ENCODE results near the gene PWP2.
"Not testable (repeated sequence)": the region's sequence is repeated elsewhere in the genome, so short reads cannot be mapped to it uniquely, and the experiment has no call there.

PWP2 gene

DNA sequence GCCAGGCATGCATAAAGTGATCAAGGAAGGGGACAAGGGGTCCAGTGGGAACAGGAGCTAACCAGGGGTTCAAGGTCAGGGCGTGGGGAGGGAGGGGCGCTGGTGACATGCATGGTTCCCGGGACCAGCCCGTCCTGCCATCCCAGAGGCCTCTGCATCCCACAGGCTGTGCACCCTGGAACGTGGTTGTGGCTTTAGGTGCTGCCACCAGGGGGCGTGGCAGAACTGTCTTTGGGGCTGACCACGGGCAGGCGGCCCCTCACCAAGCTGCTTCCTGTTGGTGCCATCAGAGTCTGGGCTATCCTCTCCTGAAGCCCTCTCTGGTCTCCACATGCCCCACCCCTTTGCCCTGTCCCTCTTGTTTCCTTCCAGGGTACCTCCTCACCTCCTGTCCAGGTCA, 39.9 kb downstream of the PWP2 start:
- H3K36me3 ChIP-seq (ENCODE audit: control insufficient read depth, insufficient read depth, low read length), result not testable (repeated sequence)

DNA sequence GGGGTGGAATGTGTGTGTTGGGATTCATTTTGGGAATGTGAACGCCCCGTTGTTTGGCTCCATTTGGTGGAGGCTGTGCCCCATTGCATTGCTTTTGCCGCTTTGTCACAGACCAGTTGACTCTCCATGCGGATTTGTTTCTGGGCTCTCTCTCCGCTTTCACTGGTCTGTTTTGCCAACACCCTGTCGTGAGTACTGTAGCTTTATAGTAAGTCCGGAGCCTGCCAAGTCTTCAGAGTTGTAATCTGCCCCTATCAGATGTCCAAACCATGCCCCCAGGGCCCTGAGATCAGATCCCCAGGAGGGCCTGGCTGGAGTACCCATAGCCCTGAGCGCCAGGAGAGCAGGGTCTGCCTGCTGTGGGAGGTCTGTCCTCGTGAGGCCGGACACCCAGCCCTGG, 43.1 kb downstream of the PWP2 start:
- not testable (repeated sequence) for H3K36me3 ChIP-seq (ENCODE audit: control insufficient read depth, insufficient read depth, low read length); DNase-seq; H3K9me3 ChIP-seq (ENCODE audit: control insufficient read depth, low read length); H3K27me3 ChIP-seq (replicated peaks; ENCODE audit: control insufficient read depth, insufficient read depth, low read length, poor library complexity, severe bottlenecking); H3K27ac ChIP-seq (ENCODE audit: insufficient read depth, low read length, poor library complexity, severe bottlenecking); H3K4me1 ChIP-seq (ENCODE audit: control insufficient read depth, insufficient read depth, low read length, poor library complexity, severe bottlenecking); H3K4me3 ChIP-seq (ENCODE audit: insufficient read depth, low read depth, low read length, poor library complexity, severe bottlenecking)

More for the DNA sequence above, 39.9 kb downstream of the PWP2 start:
- not testable (repeated sequence) for DNase-seq; H3K27ac ChIP-seq (ENCODE audit: insufficient read depth, low read length, poor library complexity, severe bottlenecking); H3K27me3 ChIP-seq (replicated peaks; ENCODE audit: control insufficient read depth, insufficient read depth, low read length, poor library complexity, severe bottlenecking); H3K4me1 ChIP-seq (ENCODE audit: control insufficient read depth, insufficient read depth, low read length, poor library complexity, severe bottlenecking); H3K9me3 ChIP-seq (ENCODE audit: control insufficient read depth, low read length); H3K4me3 ChIP-seq (ENCODE audit: insufficient read depth, low read depth, low read length, poor library complexity, severe bottlenecking)

DNA sequence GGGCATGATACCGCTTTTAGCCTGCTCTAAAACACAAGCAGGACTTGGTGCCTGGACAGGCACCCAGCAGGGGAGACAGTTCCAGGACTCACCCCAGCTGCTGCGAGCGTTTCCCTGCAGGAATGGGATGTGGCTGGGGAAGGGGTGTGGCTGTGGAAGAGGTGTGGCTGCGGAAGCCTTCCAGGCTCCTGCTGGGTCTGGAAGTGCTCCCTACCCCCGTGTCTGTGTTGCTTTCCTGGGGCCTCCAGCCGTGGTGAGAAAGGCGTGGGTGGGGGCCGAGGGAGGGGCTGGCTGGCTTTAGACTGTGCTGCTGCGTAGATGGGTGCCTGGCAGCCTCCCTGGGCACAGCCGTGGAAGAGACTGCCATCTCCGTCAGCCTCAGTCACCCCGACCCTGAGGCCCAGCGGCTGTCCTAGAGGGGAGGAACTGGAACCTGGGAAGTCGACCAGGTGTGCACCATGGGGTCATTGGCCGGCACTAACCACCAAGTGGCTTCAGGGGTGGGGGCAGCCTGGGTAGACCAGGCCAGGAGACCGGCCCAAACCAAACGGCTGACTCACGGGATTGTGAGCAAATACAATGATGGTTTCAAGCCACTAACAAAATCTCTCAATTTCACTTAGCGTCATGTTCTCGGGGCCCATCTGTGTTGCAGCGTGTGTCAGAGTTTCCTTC, 46.2 kb downstream of the PWP2 start:
- H3K4me1 ChIP-seq (ENCODE audit: control insufficient read depth, insufficient read depth, low read length, poor library complexity, severe bottlenecking); H3K4me3 ChIP-seq (ENCODE audit: insufficient read depth, low read depth, low read length, poor library complexity, severe bottlenecking); H3K36me3 ChIP-seq (ENCODE audit: control insufficient read depth, insufficient read depth, low read length); DNase-seq; H3K27me3 ChIP-seq (replicated peaks; ENCODE audit: control insufficient read depth, insufficient read depth, low read length, poor library complexity, severe bottlenecking); H3K9me3 ChIP-seq (ENCODE audit: control insufficient read depth, low read length); H3K27ac ChIP-seq (ENCODE audit: insufficient read depth, low read length, poor library complexity, severe bottlenecking): not testable (repeated sequence)

DNA sequence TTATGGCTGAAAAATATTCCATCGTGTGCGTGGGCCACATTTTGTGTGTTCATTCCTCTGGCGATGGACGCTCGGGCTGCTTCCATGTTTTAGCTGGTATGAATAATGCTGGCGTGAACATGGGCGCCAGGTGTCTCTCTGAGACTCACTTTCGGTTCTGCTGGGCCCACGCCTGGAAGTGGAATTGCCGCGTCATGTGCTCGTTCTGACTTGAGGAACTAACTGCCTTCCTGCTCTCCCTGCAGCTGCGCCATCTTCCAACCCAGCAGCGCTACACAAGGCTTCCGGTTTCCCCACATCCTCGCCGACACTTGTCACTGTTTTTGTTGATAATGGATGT, 46.7 kb downstream of the PWP2 start:
- DNase-seq, result peak; percentile 0 to 10 (median 9)
- H3K4me1 ChIP-seq (ENCODE audit: control insufficient read depth, insufficient read depth, low read length, poor library complexity, severe bottlenecking); H3K27ac ChIP-seq (ENCODE audit: insufficient read depth, low read length, poor library complexity, severe bottlenecking); H3K4me3 ChIP-seq (ENCODE audit: insufficient read depth, low read depth, low read length, poor library complexity, severe bottlenecking); H3K9me3 ChIP-seq (ENCODE audit: control insufficient read depth, low read length); H3K27me3 ChIP-seq (replicated peaks; ENCODE audit: control insufficient read depth, insufficient read depth, low read length, poor library complexity, severe bottlenecking); H3K36me3 ChIP-seq (ENCODE audit: control insufficient read depth, insufficient read depth, low read length): not testable (repeated sequence)

DNA sequence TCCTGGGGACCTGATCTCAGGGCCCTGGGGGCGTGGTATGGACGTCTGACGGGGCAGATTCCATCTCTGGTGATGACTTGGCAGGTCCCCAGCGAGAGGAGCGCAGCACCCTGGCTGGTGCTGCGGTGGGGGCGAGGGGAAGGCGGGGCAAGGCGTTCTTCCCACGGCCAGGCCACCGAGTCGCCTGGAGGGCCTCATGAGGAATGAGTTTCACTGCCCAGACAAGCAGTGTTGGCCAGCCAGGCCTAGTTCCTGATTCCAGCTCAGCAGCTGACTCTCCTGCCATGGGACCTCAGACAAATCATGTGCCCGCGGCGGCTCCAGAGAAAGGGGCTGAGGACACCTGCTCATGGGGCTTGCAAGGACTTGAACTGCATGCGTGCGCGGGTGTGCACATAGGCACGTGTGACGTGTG, 47.6 kb downstream of the PWP2 start:
- not testable (repeated sequence) for H3K27ac ChIP-seq (ENCODE audit: insufficient read depth, low read length, poor library complexity, severe bottlenecking); H3K36me3 ChIP-seq (ENCODE audit: control insufficient read depth, insufficient read depth, low read length); H3K4me3 ChIP-seq (ENCODE audit: insufficient read depth, low read depth, low read length, poor library complexity, severe bottlenecking); DNase-seq; H3K4me1 ChIP-seq (ENCODE audit: control insufficient read depth, insufficient read depth, low read length, poor library complexity, severe bottlenecking); H3K9me3 ChIP-seq (ENCODE audit: control insufficient read depth, low read length); H3K27me3 ChIP-seq (replicated peaks; ENCODE audit: control insufficient read depth, insufficient read depth, low read length, poor library complexity, severe bottlenecking)

DNA sequence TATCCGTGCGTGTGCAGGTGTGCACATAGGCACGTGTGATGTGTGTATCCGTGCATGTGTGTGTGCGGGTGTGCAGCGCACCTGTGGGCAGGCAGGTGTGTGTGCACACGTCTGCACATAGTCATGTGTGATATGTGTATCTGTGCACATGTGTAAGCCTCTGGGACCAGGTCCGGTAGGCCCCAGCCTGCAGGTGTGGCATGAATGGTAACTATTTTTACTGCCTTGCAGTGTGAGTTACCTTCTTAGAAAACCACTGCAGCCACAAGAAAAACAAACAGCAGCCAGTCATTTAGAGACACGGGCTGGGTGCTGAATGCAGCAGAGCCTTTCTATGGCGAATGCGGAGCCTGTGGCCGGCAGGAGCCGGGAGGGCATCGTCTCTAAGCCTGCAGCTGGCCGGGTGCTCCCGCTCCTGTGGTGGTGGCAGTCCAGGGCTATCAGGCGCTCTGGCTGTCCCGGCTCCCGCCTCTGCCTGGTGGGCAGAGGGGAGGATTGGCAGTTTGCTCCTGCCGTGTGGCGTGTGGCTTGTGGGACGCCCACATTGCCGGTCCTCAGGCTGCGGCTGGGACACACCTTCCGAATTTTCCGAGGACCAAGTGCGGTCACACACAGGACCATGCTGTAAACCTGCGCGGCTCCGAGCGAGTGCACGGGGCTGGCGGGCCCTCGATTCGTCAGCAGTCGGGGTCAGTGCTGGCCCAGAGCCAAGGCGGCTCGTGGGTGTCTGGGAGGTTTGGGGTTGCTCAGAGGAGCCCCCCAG, 48.2 kb downstream of the PWP2 start:
- peak in 1 of 3 donors; percentile 4 for DNase-seq
- H3K36me3 ChIP-seq (ENCODE audit: control insufficient read depth, insufficient read depth, low read length); H3K27ac ChIP-seq (ENCODE audit: insufficient read depth, low read length, poor library complexity, severe bottlenecking); H3K4me1 ChIP-seq (ENCODE audit: control insufficient read depth, insufficient read depth, low read length, poor library complexity, severe bottlenecking); H3K4me3 ChIP-seq (ENCODE audit: insufficient read depth, low read depth, low read length, poor library complexity, severe bottlenecking); H3K9me3 ChIP-seq (ENCODE audit: control insufficient read depth, low read length); H3K27me3 ChIP-seq (replicated peaks; ENCODE audit: control insufficient read depth, insufficient read depth, low read length, poor library complexity, severe bottlenecking): not testable (repeated sequence)

DNA sequence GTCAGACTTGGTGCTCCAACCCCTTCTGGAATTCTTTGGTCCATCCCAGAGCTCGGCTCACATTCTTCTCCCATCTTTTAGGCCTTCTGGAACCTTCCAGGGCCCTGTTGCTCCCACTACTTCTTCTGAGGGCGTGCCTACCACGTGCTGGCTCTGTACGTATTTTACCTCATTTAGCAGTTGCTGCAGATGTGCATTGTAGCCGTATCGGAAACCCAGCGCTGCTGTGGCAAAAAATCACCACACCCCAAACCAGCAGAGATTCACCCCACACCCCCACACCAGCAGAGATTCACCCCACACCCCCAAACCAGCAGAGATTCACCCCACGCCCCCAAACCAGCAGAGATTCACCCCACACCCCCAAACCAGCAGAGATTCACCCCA, 48.8 kb downstream of the PWP2 start:
- H3K27ac ChIP-seq (ENCODE audit: insufficient read depth, low read length, poor library complexity, severe bottlenecking); H3K4me1 ChIP-seq (ENCODE audit: control insufficient read depth, insufficient read depth, low read length, poor library complexity, severe bottlenecking); H3K36me3 ChIP-seq (ENCODE audit: control insufficient read depth, insufficient read depth, low read length); H3K9me3 ChIP-seq (ENCODE audit: control insufficient read depth, low read length); DNase-seq; H3K27me3 ChIP-seq (replicated peaks; ENCODE audit: control insufficient read depth, insufficient read depth, low read length, poor library complexity, severe bottlenecking); H3K4me3 ChIP-seq (ENCODE audit: insufficient read depth, low read depth, low read length, poor library complexity, severe bottlenecking): not testable (repeated sequence)

DNA sequence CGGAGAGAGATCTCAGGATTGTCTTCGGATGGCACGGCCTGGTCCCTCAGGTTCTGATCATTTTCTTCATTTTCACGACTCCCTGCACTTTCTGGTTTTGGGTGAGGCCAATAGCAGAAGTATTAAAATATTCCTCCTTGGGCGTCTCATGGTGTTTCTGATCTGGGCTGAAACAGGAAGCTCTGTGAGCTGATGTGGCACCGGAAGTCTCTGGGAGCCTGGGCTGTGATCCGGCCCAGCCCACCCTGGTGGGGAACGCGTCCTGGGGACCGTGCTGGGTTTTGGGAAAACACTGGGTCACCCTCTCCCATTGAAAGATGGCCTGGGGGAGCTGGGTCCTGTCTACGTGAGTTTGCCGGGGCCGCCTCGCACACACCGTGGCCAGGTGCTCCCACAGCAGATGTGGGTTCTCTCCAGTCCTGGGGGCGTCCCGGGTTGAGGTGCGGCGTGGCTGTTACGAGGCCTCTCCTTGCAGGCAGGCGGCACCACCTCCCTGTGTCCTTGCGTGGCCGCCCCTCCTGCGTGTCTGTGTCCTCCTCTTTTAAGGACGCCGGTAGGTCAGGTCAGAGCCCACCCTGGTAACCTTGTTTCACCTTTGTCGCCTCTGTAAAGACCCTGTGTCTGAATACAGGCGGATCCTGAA, 50.4 kb downstream of the PWP2 start:
- not testable (repeated sequence) for H3K27ac ChIP-seq (ENCODE audit: insufficient read depth, low read length, poor library complexity, severe bottlenecking); H3K9me3 ChIP-seq (ENCODE audit: control insufficient read depth, low read length); DNase-seq; H3K4me3 ChIP-seq (ENCODE audit: insufficient read depth, low read depth, low read length, poor library complexity, severe bottlenecking); H3K36me3 ChIP-seq (ENCODE audit: control insufficient read depth, insufficient read depth, low read length); H3K4me1 ChIP-seq (ENCODE audit: control insufficient read depth, insufficient read depth, low read length, poor library complexity, severe bottlenecking); H3K27me3 ChIP-seq (replicated peaks; ENCODE audit: control insufficient read depth, insufficient read depth, low read length, poor library complexity, severe bottlenecking)

DNA sequence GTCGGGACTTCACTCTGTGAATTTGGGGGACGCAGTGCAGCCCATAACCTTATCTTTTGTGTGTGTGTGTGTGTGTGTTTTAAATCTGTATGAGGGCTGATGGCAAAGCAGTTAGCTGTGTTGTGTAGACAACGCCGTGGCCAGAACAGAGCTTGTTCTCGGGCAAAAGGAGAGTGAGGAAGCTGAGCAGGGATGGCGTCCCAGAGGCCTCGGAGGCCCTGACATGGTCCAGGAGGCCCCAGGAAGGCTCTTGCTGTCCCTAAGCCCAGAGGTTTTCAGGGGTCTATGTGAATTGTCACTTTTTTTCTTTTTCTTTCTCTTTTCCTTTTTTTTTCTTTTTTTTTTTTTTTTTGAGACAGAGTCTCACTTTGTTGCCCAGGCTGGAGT, 50.9 kb downstream of the PWP2 start:
- H3K27me3 ChIP-seq (replicated peaks; ENCODE audit: control insufficient read depth, insufficient read depth, low read length, poor library complexity, severe bottlenecking); H3K27ac ChIP-seq (ENCODE audit: insufficient read depth, low read length, poor library complexity, severe bottlenecking); H3K36me3 ChIP-seq (ENCODE audit: control insufficient read depth, insufficient read depth, low read length); H3K4me1 ChIP-seq (ENCODE audit: control insufficient read depth, insufficient read depth, low read length, poor library complexity, severe bottlenecking); DNase-seq; H3K4me3 ChIP-seq (ENCODE audit: insufficient read depth, low read depth, low read length, poor library complexity, severe bottlenecking); H3K9me3 ChIP-seq (ENCODE audit: control insufficient read depth, low read length): not testable (repeated sequence)
